Activated T-helper 17 cell treated with anti-CD3 and anti-CD28 coated beads, Interleukin-2, amount 50 U/mL, for 72 hours (primary cell): ENCODE results near the gene SLC22A7. TPM values are rescaled to one million over a fixed set of nuclear protein-coding genes. Genes with fewer than 3 reads are reported as not detected.
"Not testable (repeated sequence)": the region's sequence is repeated elsewhere in the genome, so short reads cannot be mapped to it uniquely, and the experiment has no call there.

Source experiments
- ATAC-seq: fragments of 150-1000 bp; cut with Tn5 transposase; replicated peaks from 2 replicates; pipeline ENCODE4 v1.10.0; 2021; ENCODE audit warnings: mild to moderate bottlenecking, moderate library complexity
- H3K27ac Mint-ChIP-seq: one replicate; pipeline ENCODE4 v1.8.0; 2022; ENCODE audit warnings: mixed read lengths
- H3K27me3 Mint-ChIP-seq: one replicate; pipeline ENCODE4 v1.8.0; 2022; ENCODE audit warnings: mixed read lengths
- H3K36me3 Mint-ChIP-seq: one replicate; pipeline ENCODE4 v1.8.0; 2022; ENCODE audit warnings: low read depth, mild to moderate bottlenecking, mixed read lengths
- H3K4me1 Mint-ChIP-seq: one replicate; pipeline ENCODE4 v1.8.0; 2022; ENCODE audit warnings: mixed read lengths
- H3K4me3 Mint-ChIP-seq: one replicate; pipeline ENCODE4 v1.8.0; 2022; ENCODE audit warnings: mild to moderate bottlenecking, mixed read lengths
- H3K9me3 Mint-ChIP-seq: one replicate; pipeline ENCODE4 v1.8.0; 2022; ENCODE audit warnings: mixed read lengths
- total RNA-seq, 2 donors: library from RNA; stranded (reverse); gene quantifications; one replicate each; pipeline ENCODE4 v1.2.3, GENCODE V29; 2022

Gene SLC22A7
- total RNA-seq, 2 donors from 2014 or later, result not detected

DNA sequence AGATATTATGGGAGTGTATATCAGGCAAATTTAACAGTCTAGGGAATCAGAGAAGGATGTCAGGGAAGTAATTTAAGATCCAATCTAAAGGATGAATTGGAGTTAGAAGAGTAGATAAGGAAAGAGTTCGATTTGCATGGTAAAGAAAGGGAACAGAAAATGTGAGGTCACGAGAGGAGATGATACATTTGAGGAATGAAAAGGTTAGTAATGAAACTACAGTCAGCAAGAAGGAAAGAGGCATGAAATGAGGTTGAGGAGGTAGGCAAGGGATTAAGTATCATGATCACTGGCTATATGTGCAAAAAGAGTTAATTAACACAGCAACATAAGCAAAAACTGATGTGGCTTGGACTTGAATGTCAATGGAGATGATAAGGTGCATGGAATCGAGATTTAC lies 49.0 kb downstream of the SLC22A7 start:
- Mint-ChIP-seq H3K36me3 (peaks cover 49% of the 10 kb centered on the region), H3K4me1 (no peaks in the 10 kb centered on the region), H3K27me3 (no peaks in the 10 kb centered on the region), H3K27ac (no peak overlapping the region), H3K4me3 (no peak overlapping the region), H3K9me3 (no peaks in the 10 kb centered on the region)
- ATAC-seq, result peak; percentile 43

DNA sequence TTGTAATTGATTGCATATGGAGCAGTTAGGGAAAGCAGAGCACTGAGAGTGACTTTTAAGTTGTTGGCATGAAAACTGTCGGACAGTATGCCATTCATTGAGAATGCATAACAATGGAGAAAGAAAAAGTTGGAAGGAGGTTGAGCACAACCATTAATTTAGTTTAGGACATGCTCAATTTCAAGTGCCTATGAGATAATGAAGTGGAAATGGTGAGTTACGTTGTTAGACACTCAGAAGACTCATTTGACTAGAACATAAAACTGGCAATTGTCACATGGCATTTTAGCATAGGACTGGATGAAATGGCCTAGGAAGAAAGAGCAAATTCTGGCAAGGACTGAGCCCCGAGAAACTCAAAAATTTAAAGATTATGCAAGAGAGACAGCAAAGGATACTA lies 49.4 kb downstream of the SLC22A7 start:
- Mint-ChIP-seq H3K27me3 (no peaks in the 10 kb centered on the region), H3K4me1 (peaks cover 3% of the 10 kb centered on the region), H3K9me3 (no peaks in the 10 kb centered on the region), H3K4me3 (no peak overlapping the region), H3K27ac (no peak overlapping the region), H3K36me3 (peaks cover 49% of the 10 kb centered on the region)
- no peak for ATAC-seq

DNA sequence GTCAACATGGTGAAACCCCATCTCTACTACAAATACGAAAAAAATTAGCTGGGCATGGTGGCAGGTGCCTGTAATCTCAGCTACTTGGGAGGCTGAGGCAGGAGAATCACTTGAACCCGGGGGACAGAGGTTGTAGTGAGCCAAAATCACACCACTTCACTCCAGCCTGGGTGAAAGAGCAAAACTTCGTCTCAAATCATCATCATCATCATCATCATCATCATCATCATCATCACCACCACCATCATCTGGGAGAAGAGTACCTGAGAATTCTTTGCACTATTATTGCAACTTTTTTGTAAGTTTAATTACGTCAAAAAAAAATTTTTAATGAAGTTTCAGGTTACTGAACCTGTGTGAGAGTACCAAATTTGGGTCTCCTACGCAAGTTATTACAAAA lies 53.9 kb downstream of the SLC22A7 start:
- not testable (repeated sequence) for H3K27me3 Mint-ChIP-seq, H3K4me3 Mint-ChIP-seq, ATAC-seq, H3K4me1 Mint-ChIP-seq, H3K9me3 Mint-ChIP-seq
- peak overlapping the region; percentile 28 for H3K27ac Mint-ChIP-seq
- H3K36me3 Mint-ChIP-seq, result peaks cover 54% of the 10 kb centered on the region

Other genes with a start within 250 kb of the SLC22A7 start
- gene CUL7, start 244.4 kb upstream of the SLC22A7 start, total RNA-seq, result 10 to 100 TPM; 11.4 to 22.3 TPM
- 10 to 100 TPM; 65.2 to 67.3 TPM for gene MRPL2, start 238.8 kb upstream of the SLC22A7 start, total RNA-seq
- gene KLC4, start 238.6 kb upstream of the SLC22A7 start, total RNA-seq, result 10 to 100 TPM; 19.7 to 31.4 TPM
- gene PTK7, start 221.9 kb upstream of the SLC22A7 start, total RNA-seq, result 1 to 10 TPM in 1 of 2 donors, under 1 TPM in 1; 0.56 to 1.0 TPM
- gene SRF, start 127.0 kb upstream of the SLC22A7 start, total RNA-seq, result 10 to 100 TPM; 36.2 to 63.4 TPM
- gene CUL9, start 116.1 kb upstream of the SLC22A7 start, total RNA-seq, result 10 to 100 TPM; 40.7 to 44.9 TPM
- 10 to 100 TPM; 42.6 to 57.8 TPM for gene DNPH1, start 68.8 kb upstream of the SLC22A7 start, total RNA-seq
- 1 to 10 TPM; 2.2 to 3.6 TPM for gene TTBK1, start 54.8 kb upstream of the SLC22A7 start, total RNA-seq
- gene CRIP3, start 10.6 kb downstream of the SLC22A7 start, total RNA-seq, result 1 to 10 TPM; 4.2 to 4.6 TPM
- gene ZNF318, start 71.4 kb downstream of the SLC22A7 start, total RNA-seq, result 10 to 100 TPM; 11.2 to 21.0 TPM
- 10 to 100 TPM; 41.2 to 47.9 TPM for gene ABCC10, start 129.3 kb downstream of the SLC22A7 start, total RNA-seq
- gene DLK2, start 157.3 kb downstream of the SLC22A7 start, total RNA-seq, result 1 to 10 TPM; 1.3 to 2.8 TPM
- 10 to 100 TPM; 37.8 to 38.4 TPM for gene TJAP1, start 179.3 kb downstream of the SLC22A7 start, total RNA-seq
- under 1 TPM; 0.26 to 0.35 TPM for gene LRRC73, start 212.1 kb downstream of the SLC22A7 start, total RNA-seq
- gene YIPF3, start 218.7 kb downstream of the SLC22A7 start, total RNA-seq, result 10 to 100 TPM; 51.5 to 66.7 TPM
- gene POLR1C, start 218.8 kb downstream of the SLC22A7 start, total RNA-seq, result 10 to 100 TPM; 30.1 to 67.8 TPM